Occipital lobe (tissue), 2 donors: ENCODE measurements around the gene DCAF10. TPM values are rescaled to one million over a fixed set of nuclear protein-coding genes. Genes with fewer than 3 reads are reported as not detected.
"Not testable (repeated sequence)": the region's sequence is repeated elsewhere in the genome, so short reads cannot be mapped to it uniquely, and the experiment has no call there.

ENCODE experiments used
- DNase-seq: peaks from one replicate; lab custom pipeline; 2025; lab: John Stamatoyannopoulos, UW
- total RNA-seq: library from RNA; depleted of rRNA; stranded (reverse); fragments of >200 nt; gene quantifications from one replicate; pipeline ENCODE4 v1.2.3, GENCODE V29; 2014

Gene DCAF10
- total RNA-seq, 1 donor from 2014 or later: 27.6 TPM

DNA sequence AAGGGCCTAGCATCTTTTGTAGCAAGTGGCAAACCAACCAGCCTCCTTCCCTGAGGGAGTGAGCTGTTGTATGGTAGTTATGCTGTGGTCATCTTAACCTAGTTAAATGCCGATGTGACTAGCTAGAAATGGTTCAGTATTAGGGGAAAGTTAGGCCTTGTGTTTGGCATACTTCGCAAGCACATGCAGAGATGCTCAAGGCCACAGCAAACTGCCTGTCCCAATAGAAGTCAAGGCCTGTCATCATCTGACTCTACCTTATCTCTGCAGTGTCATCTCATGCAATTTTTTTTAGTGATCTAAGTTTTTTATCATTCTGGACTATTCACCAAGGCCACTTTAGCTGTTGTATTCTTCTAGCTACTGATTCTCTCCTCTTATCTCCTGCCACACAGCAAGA lies 10.5 kb upstream of the DCAF10 start:
- DNase-seq: no peak

DNA sequence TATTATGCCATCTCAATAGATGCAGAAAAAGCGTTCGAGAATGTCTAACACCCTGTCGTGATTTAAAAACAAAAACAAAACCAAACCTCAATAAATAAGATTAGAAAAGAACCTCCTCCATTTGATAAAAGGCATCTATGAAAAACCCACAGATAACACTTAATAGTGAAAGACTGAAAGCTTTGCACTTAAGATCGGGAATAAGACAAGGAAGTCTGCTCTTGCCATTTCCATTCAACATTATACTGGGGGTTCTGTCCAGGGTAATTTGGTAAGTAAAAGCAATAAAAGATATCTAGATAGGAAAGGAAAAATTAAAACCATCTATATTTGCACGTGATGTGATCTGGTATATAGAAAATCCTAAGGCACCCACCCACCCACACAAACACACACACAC lies 8.5 kb upstream of the DCAF10 start:
- no peak for DNase-seq

GRCh38 chr9:37796232-37796631 lies 4.4 kb upstream of the DCAF10 start:
- DNase-seq: no peak

DNA sequence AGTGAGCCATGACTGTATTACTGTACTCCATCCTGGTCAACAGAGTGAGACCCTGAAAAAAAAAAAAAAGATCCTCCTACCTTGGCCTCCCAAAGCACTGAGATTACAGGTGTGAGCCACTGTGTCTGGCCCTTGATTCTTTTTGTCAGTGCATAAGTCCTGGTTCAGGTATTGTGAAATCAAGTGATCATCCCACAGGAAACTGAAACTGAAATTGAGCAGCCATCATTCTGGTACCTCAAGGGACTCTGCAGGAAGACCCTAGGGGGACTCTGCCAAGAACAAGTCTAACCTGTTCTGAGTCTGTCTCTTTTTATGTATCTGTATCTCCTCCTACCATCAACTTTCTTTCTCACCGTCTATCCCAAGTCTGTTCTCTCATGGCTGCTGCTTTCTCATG lies 1.9 kb upstream of the DCAF10 start:
- no peak for DNase-seq

GRCh38 chr9:37801287-37801850 lies 772 bp downstream of the DCAF10 start:
- no peak for DNase-seq

- no peak for DNase-seq
Measured at GRCh38 chr9:37801959-37802711, 1.5 kb downstream of the DCAF10 start.

GRCh38 chr9:37806271-37806670 lies 5.7 kb downstream of the DCAF10 start:
- DNase-seq: no peak

GRCh38 chr9:37809676-37810075 lies 9.1 kb downstream of the DCAF10 start:
- not testable (repeated sequence) for DNase-seq

GRCh38 chr9:37811906-37812476 lies 11.4 kb downstream of the DCAF10 start:
- no peak for DNase-seq

DNA sequence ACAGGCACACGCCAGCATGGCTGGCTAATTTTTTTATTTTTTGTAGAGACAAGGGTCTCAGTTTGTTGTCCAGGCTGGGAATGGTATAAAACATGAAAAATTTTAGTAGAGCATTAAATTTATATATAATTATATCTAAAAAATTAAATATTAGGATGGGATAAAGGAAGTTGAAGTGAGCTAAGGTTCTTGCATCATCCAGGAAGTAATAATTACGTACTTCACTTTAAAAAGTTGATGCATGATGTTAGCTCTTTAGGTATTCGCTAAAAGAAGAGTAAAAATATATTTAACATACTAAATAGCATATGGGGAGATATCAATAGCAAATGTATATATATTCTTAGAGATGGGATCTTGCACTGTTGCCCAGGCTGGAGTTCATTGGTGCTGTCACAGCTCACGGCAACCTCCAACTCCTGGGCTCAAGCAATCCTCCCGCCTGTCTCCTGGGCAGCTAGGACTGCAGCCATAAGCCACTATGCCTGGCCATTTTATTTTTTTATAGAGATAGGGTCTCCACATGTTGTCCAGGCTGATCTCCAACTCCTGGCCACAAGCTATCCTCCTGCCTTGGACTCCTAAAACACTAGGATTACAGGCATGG lies 12.3 kb downstream of the DCAF10 start:
- DNase-seq: no peak

DNA sequence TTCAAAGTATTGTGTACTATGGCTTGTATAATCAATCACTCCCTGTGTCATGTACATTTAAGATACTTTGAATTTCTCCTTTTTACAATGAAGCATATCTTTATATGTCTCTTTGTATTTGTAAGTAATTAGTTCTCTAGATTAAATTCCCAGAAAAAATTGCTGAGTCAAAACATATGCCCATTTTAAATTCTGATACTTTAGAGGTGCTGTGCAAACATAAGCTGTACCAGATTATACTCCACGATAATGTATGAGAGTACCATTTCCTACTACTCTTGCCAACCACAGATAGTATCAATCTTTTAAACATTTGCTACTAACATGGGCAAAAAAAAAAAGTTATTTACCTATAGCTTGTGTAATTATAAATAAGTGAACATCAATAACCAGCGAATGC lies 18.3 kb downstream of the DCAF10 start:
- DNase-seq: no peak

DNA sequence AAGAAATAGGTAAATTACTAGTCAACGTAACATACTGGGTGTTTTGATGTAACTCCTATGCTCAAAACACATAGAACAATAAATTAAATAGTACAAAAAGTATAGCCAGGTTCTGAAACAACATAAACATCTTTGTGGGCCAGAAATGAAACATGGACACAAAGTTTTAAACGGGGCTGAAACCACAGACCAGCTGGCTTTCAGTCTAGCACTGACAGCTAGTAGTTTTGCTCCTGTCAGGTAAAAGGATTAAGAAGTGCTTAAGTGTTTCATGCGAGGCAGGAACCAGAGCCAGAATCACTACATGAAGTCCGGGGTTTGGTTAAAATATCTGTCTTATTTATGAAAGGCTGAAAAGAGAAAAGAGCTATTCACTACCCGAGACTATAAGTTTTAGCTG lies 19.5 kb downstream of the DCAF10 start:
- DNase-seq: no peak

DNA sequence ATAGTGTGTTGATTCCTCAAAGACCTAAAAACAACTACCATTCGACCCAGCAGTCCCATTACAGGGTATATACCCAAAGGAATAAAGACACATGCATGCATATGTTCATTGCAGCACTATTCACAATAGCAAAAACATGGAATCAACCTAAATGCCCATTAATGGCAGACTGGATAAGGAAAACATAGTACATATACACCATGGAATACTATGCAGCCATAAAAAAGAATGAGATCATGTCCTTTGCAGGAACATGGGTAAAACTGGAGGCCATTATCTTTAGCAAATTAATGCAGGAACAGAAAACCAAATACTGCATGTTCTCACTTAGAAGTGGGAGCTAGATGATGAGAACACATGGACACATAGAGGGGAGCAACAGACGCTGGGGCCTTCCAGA lies 24.6 kb downstream of the DCAF10 start:
- DNase-seq: not testable (repeated sequence)

DNA sequence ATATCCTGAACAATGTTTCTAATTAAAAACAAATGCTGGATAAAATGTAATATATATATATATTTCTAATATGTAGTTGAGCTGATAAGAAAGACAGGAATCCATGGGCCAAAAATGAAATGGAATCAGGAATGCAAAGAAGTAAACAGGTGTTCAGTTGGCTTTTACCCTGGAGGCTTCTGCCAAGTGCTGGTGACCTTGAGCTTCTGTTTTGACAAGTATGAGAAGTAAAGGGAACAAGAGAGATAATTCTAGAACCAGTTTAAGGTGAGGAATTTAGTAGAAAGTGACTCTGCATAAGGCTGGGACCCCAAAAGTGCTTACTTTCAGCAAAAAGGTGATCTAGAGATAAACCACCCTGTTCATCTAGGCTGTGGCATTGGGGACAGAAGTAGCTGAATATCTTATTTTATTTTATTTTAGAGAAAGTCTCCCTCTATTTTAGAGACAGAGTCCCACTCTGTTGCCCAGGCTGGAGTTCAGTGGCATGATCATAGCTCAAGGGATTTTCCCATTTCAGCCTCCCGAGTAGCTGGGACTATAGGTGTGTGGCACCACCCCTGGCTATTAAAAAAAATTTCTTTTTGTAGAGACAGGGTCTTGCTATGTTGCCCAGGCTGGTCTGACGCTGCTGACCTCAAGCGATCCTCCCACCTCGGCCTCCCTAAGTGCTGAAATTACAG lies 27.0 kb downstream of the DCAF10 start:
- no peak for DNase-seq

- no peak for DNase-seq
Measured at GRCh38 chr9:37835821-37836220, 35.2 kb downstream of the DCAF10 start.

DNA sequence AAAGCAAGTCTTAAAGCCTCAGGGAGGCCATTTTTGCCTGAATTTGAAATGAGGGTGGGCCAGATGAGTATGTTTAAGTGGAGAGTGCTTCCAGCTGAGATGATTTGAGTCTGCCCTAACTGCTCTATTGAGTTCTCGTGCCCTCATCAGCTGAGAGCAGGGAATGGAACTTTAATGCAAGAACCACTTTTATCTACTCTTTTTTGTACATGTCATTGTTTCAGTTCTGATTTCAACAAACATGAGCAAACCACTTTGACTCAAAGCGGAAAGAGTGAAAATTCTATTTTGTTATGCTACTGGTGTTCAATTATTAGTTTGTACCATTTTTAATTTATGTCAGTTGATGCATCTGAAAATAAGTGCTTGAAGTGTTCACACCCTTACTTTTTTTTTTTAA lies 35.8 kb downstream of the DCAF10 start:
- DNase-seq: no peak

DNA sequence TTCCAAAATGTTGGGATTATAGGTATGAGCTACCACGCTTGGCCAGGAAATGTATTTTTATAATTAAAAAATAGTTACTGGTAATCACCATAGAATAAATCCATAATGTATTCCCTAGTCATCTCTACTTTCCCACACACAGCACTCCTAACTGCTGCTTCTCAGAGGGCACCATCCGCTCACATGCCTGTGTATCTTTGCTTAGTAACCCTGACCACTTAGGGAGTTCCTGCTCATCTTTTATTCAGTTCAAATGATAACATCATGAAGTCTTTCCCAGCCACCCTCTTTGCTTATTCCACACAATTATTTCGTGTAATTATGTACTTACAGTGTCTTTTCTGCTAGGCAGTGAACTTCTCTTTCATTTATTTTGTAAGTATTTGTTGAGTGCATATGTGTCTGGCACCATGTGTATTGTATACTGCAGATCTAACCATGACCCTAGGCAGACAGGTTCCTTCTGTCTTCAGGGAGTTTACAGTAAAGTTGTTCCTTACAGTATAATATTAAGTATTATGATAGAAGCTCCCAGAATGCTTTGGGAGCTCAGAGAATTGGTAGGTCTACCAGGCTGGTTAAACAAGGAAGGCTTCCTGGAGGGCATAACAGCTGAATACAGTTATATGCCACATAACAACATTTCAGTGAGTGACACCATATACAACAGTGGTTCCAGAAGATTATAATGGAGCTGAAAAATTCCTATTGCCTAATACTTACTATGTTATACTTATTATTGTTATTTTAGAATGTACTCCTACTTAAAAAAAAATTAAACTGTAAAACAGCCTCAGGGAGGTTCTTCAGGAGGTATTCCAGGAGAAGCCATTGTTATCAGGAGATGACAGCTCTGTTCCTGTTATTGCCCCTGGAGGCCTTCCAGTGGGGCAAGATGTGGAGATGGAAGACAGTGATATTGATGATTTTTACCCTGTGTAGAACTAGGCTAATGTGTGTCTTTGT lies 39.2 kb downstream of the DCAF10 start:
- DNase-seq: no peak

- DNase-seq: no peak
Measured at GRCh38 chr9:37840560-37841194, 40.1 kb downstream of the DCAF10 start.

DNA sequence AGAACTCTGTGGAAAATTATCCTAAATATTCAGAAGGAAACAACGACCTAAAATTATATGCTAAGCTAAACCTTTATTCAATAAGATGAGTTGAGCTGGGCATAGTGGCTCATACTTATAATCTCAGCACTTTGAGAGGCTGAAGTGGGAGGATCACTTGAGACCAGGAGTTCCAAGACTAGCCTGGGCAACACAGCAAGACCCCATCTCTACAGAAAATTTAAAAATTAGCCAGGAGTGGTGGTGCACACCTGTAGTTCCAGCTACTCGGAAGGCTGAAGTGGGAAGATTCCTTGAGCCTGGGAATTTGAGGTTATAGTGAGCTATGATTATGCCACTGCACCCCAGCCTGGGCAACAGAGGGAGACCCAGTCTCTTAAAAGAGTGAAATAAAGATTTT lies 51.6 kb downstream of the DCAF10 start:
- DNase-seq: no peak

DNA sequence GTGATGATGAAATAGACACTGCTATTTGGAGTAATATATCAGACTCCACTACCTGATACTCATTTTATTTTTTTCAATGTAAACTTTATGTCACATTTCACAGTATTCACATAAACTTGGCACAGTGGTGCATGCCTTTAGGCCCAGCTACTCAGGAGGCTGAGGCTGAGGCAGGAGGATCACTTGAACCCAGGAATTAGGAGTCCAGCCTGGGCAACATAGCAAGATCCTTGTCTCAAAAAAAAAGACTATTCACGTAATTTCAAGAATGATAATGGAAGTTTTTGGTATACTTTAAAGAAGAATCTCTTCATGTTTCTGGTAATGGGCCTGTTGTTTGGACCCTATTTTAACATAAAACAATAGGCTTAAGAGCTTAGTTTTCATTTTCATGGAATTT lies 56.0 kb downstream of the DCAF10 start:
- no peak for DNase-seq
